ENCODE results near the gene SRP19. TPM values are rescaled to one million over a fixed set of nuclear protein-coding genes. Genes with fewer than 3 reads are reported as not detected.

Gene SRP19
- polyA plus RNA-seq, 3 donors = 18.6 to 87.4 (median 71.9) TPM

- Histone ChIP-seq H3K36me3 (replicated peaks in 1 of 2; ENCODE audit: control insufficient read depth in 1 of 2, insufficient read depth in 2 of 2, low read length in 2 of 2) (peaks cover 58 to 91% of the 10 kb centered on the region in 2 donors), H3K9me3 (replicated peaks in 1 of 2; ENCODE audit: control insufficient read depth in 1 of 2, insufficient read depth in 1 of 2, low read length in 2 of 2) (no peaks in the 10 kb centered on the region), H3K79me2 (ENCODE audit: insufficient read depth, low read length) (no peaks in the 10 kb centered on the region), H4K20me1 (ENCODE audit: insufficient read depth, low read length) (no peaks in the 10 kb centered on the region), H3K9ac (ENCODE audit: insufficient read depth, low read length, poor library complexity, severe bottlenecking) (no peak overlapping the region), H3K4me2 (replicated peaks; ENCODE audit: extremely low read depth, low read length, poor library complexity, severe bottlenecking) (no peak overlapping the region), H2AFZ (ENCODE audit: insufficient read depth, low read depth, low read length, poor library complexity, severe bottlenecking) (no peak overlapping the region), H3K27ac (ENCODE audit: low read depth in 1 of 2, low read length in 2 of 2) (no peak overlapping the region), H3K4me3 (replicated peaks in 1 of 3; ENCODE audit: low read depth in 2 of 3, low read length in 3 of 3) (no peak overlapping the region), H3K27me3 (ENCODE audit: control insufficient read depth in 2 of 2, insufficient read depth in 2 of 2, low read length in 2 of 2) (no peaks in the 10 kb centered on the region), H3K4me1 (ENCODE audit: control insufficient read depth in 1 of 2, insufficient read depth in 2 of 2, low read length in 2 of 2) (no peaks in the 10 kb centered on the region)
- Mint-ChIP-seq H3K36me3 (peaks cover 66 to 76% of the 10 kb centered on the region in 2 donors), H3K9me3 (no peaks in the 10 kb centered on the region), H3K27me3 (ENCODE audit: low read depth in 3 of 3) (no peaks in the 10 kb centered on the region), H3K4me3 (no peak overlapping the region), H3K27ac (peak overlapping the region in 1 of 7 donors; percentile 37), H3K4me1 (no peaks in the 10 kb centered on the region)
- no peak for TF ChIP-seq CTCF (IDR thresholded peaks at IDR 0.05)
- intact Hi-C loops (cut with micrococcal nuclease) = no loop called here
- DNase-seq = no peak
- WGBS (ENCODE audit: insufficient coverage) = no CpG with 5 or more reads among the region's 1 CpG
Observed at GRCh38 chr5:112820246-112820645, 40.8 kb upstream of the SRP19 start.

- Histone ChIP-seq H3K4me3 (replicated peaks in 1 of 3; ENCODE audit: low read depth in 2 of 3, low read length in 3 of 3) (no peak overlapping the region), H4K20me1 (ENCODE audit: insufficient read depth, low read length) (no peaks in the 10 kb centered on the region), H2AFZ (ENCODE audit: insufficient read depth, low read depth, low read length, poor library complexity, severe bottlenecking) (no peak overlapping the region), H3K4me1 (ENCODE audit: control insufficient read depth in 1 of 2, insufficient read depth in 2 of 2, low read length in 2 of 2) (no peaks in the 10 kb centered on the region), H3K79me2 (ENCODE audit: insufficient read depth, low read length) (no peaks in the 10 kb centered on the region), H3K9me3 (replicated peaks in 1 of 2; ENCODE audit: control insufficient read depth in 1 of 2, insufficient read depth in 1 of 2, low read length in 2 of 2) (no peaks in the 10 kb centered on the region), H3K27me3 (ENCODE audit: control insufficient read depth in 2 of 2, insufficient read depth in 2 of 2, low read length in 2 of 2) (no peaks in the 10 kb centered on the region), H3K9ac (ENCODE audit: insufficient read depth, low read length, poor library complexity, severe bottlenecking) (no peak overlapping the region), H3K36me3 (replicated peaks in 1 of 2; ENCODE audit: control insufficient read depth in 1 of 2, insufficient read depth in 2 of 2, low read length in 2 of 2) (peaks cover 63 to 94% of the 10 kb centered on the region in 2 donors), H3K27ac (ENCODE audit: low read depth in 1 of 2, low read length in 2 of 2) (no peak overlapping the region), H3K4me2 (replicated peaks; ENCODE audit: extremely low read depth, low read length, poor library complexity, severe bottlenecking) (no peak overlapping the region)
- intact Hi-C loops (cut with micrococcal nuclease) = no loop called here
- no peak for DNase-seq
- TF ChIP-seq CTCF (IDR thresholded peaks at IDR 0.05) = no peak
- Mint-ChIP-seq H3K4me3 (no peak overlapping the region), H3K27me3 (ENCODE audit: low read depth in 3 of 3) (no peaks in the 10 kb centered on the region), H3K4me1 (no peaks in the 10 kb centered on the region), H3K27ac (no peak overlapping the region), H3K36me3 (peaks cover 70 to 82% of the 10 kb centered on the region in 2 donors), H3K9me3 (no peaks in the 10 kb centered on the region)
- 67% methylated on average over 3 of the region's 4 CpGs for WGBS (ENCODE audit: insufficient coverage)
Observed at GRCh38 chr5:112822456-112822855, 38.6 kb upstream of the SRP19 start.

All from CD14-positive monocyte (primary cell).